ENCODE data around the gene EFL1.

- TF ChIP-seq, protein P1, sequence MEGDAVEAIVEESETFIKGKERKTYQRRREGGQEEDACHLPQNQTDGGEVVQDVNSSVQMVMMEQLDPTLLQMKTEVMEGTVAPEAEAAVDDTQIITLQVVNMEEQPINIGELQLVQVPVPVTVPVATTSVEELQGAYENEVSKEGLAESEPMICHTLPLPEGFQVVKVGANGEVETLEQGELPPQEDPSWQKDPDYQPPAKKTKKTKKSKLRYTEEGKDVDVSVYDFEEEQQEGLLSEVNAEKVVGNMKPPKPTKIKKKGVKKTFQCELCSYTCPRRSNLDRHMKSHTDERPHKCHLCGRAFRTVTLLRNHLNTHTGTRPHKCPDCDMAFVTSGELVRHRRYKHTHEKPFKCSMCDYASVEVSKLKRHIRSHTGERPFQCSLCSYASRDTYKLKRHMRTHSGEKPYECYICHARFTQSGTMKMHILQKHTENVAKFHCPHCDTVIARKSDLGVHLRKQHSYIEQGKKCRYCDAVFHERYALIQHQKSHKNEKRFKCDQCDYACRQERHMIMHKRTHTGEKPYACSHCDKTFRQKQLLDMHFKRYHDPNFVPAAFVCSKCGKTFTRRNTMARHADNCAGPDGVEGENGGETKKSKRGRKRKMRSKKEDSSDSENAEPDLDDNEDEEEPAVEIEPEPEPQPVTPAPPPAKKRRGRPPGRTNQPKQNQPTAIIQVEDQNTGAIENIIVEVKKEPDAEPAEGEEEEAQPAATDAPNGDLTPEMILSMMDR (IDR thresholded peaks at IDR 0.05): no peak
- TF ChIP-seq POLR2A (IDR thresholded peaks at IDR 0.05): no peak
These were observed 42.2 kb upstream of the EFL1 start for GRCh38 chr15:82304778-82305090.
